HepG2 (cell line): ENCODE results near the gene ZC3H18. TPM values are rescaled to one million over a fixed set of nuclear protein-coding genes. Genes with fewer than 3 reads are reported as not detected.
A peak's percentile ranks its signal among the peaks of the same experiment; 100 is the strongest.

Source experiments
- ARID4A ChIP-seq: sonication (generic); formaldehyde crosslinking; IDR thresholded peaks from 2 replicates; pipeline ENCODE4 v1.5.0; 2020; ENCODE audit warnings: mild to moderate bottlenecking, missing genetic modification reagents, borderline replicate concordance
- FOSL2 ChIP-seq: sonication (generic); formaldehyde crosslinking; IDR thresholded peaks from 2 replicates; pipeline ENCODE4 v1.4.0; 2020; ENCODE audit warnings: missing genetic modification reagents
- GLMP ChIP-seq: sonication (generic); formaldehyde crosslinking; IDR thresholded peaks from 2 replicates; pipeline ENCODE4 v1.9.0; 2021; ENCODE audit warnings: missing genetic modification reagents, mild to moderate bottlenecking, borderline replicate concordance
- HNF1B ChIP-seq: sonication (generic); formaldehyde crosslinking; IDR thresholded peaks from 2 replicates; pipeline ENCODE4 v1.5.1; 2020; ENCODE audit warnings: mild to moderate bottlenecking, moderate library complexity, missing genetic modification reagents
- HOXD1 ChIP-seq: sonication (generic); formaldehyde crosslinking; IDR thresholded peaks from 2 replicates; pipeline ENCODE4 v1.5.0; 2020; ENCODE audit warnings: missing genetic modification reagents
- REPIN1 ChIP-seq: sonication (generic); formaldehyde crosslinking; IDR thresholded peaks from 2 replicates; pipeline ENCODE4 v1.8.0; 2022; ENCODE audit warnings: missing genetic modification reagents, low read depth, mild to moderate bottlenecking, borderline replicate concordance
- SRY ChIP-seq: sonication (generic); formaldehyde crosslinking; IDR thresholded peaks from 2 replicates; pipeline ENCODE4 v1.8.0; 2022; ENCODE audit warnings: mild to moderate bottlenecking, missing genetic modification reagents
- ZFP91 ChIP-seq: sonication (generic); formaldehyde crosslinking; IDR thresholded peaks from 2 replicates; pipeline ENCODE4 v1.9.0; 2022; ENCODE audit warnings: missing genetic modification reagents, mild to moderate bottlenecking, borderline replicate concordance
- ZMAT5 ChIP-seq: sonication (generic); formaldehyde crosslinking; IDR thresholded peaks from 2 replicates; pipeline ENCODE4 v1.5.0; 2020; ENCODE audit warnings: mild to moderate bottlenecking, low read depth, missing genetic modification reagents, borderline replicate concordance
- ZNF12 ChIP-seq: sonication (generic); formaldehyde crosslinking; IDR thresholded peaks from 2 replicates; pipeline ENCODE4 v1.5.0; 2020; ENCODE audit warnings: missing genetic modification reagents
- ZNF296 ChIP-seq: sonication (generic); formaldehyde crosslinking; conservative IDR thresholded peaks from 2 replicates; pipeline ENCODE4 v1.5.0; 2020; ENCODE audit warnings: mild to moderate bottlenecking, missing genetic modification reagents
- ZNF468 ChIP-seq: sonication (generic); formaldehyde crosslinking; IDR thresholded peaks from 2 replicates; pipeline ENCODE4 v1.8.0; 2022; ENCODE audit warnings: mild to moderate bottlenecking, moderate library complexity, missing genetic modification reagents
- ZNF567 ChIP-seq: sonication (generic); formaldehyde crosslinking; IDR thresholded peaks from 2 replicates; pipeline ENCODE4 v1.8.1; 2023; ENCODE audit warnings: mild to moderate bottlenecking, missing genetic modification reagents, borderline replicate concordance
- ZNF687 ChIP-seq: sonication (generic); formaldehyde crosslinking; IDR thresholded peaks from 2 replicates; pipeline ENCODE4 v1.5.1; 2020; ENCODE audit warnings: mild to moderate bottlenecking, missing genetic modification reagents, moderate library complexity
- polyA plus RNA-seq, 8 experiments: library from polyadenylated mRNA; depleted of rRNA in 3 of 8; stranded (reverse) in 7 of 8; unstranded in 1 of 8; fragments of >200 nt; fragmentation: Illumina TruSeq in 4 of 8; extraction: Trizol in 4 of 8; gene quantifications; 2 replicates each; pipeline versions ENCODE4 v1.2.1 to v1.2.3, GENCODE V29; 2011 to 2016; ENCODE audit warnings: low read depth in 4 of 8, missing spikeins in 1 of 8, mixed read lengths in 1 of 8; ENCODE audit not compliant: insufficient read depth in 1 of 8
- total RNA-seq, 5 experiments: library from RNA; depleted of rRNA; stranded (reverse); fragments of >200 nt; fragmentation: Illumina TruSeq; extraction: Trizol; gene quantifications; 2 replicates each; pipeline ENCODE4 v1.2.3, GENCODE V29; 2016; ENCODE audit warnings: low read depth in 1 of 5

The ZC3H18 gene
- total and polyA plus RNA-seq, 2 of the 13 experiments (the other 11 are each of a cell fraction or from before 2014, with no cell fraction given), result 11.2 to 27.4 TPM

GRCh38 chr16:88639231-88640038 lies 69.2 kb downstream of the ZC3H18 start (continued):
- TF ChIP-seq HNF1B (CRISPR knock-in tag) (no peak), ZNF567 (no peak), HOXD1 (CRISPR knock-in tag) (no peak), FOSL2 (CRISPR knock-in tag) (no peak), ZNF468 (CRISPR knock-in tag) (no peak), SRY (CRISPR knock-in tag) (0 out of 2 replicates have a peak, but pooled peaks have one; percentile 33), ZNF296 (CRISPR knock-in tag) (no peak), REPIN1 (CRISPR knock-in tag) (no peak), GLMP (CRISPR knock-in tag) (no peak), ARID4A (peak; percentile 26; the same call in 1 of the 2 replicates), ZFP91 (CRISPR knock-in tag) (peak; percentile 70; the same call in 1 of the 2 replicates), ZMAT5 (CRISPR knock-in tag) (no peak), ZNF687 (CRISPR knock-in tag) (peak; percentile 78), ZNF12 (CRISPR knock-in tag) (no peak)
